Activated CD4-positive, alpha-beta T cell treated with anti-CD3 and anti-CD28 coated beads for 1 hour (primary cell): ENCODE measurements around the gene TTLL13.
"Not testable (repeated sequence)": the region's sequence is repeated elsewhere in the genome, so short reads cannot be mapped to it uniquely, and the experiment has no call there.

ENCODE experiments used
- DNase-seq: peaks from one replicate; pipeline ENCODE4 v3.0.0-alpha.2; 2020

The TTLL13 gene

DNA sequence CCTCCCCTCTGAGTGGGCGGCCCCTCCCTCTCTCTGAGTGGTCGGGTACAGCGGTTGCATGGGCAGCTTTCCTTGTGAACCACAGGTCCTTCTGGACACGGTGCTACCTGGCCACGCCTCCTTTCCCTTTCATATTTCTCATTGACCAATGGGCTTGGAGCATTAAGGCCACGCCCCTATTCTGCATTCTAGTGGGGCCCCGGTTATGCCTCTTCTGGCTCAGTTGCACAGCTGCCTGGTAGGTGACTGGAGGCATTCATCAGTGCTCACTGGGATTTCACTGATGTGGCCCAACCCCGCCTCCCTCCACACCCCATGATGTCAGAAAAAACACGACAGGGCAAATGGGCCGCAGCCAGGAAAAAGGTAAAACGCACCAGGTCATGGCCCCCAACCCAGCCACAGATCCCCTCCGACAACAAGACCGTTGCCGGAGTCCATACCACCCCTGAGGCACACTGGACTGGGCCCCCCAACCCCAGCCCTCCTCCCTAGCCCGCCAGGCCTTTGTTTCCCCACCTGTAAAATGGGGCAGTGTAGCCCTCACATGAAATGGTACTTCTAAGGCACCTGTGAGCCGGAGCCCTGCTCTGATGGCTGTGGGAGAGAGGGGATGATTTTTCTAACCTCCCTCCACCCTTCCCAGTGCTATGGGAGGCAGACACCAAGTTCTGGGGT lies 42.5 kb downstream of the TTLL13 start:
- DNase-seq: no peak

- DNase-seq: peak; percentile 51
Observed at GRCh38 chr15:90293040-90293810, 43.9 kb downstream of the TTLL13 start.

GRCh38 chr15:90294159-90294558 lies 44.8 kb downstream of the TTLL13 start:
- DNase-seq: no peak

DNA sequence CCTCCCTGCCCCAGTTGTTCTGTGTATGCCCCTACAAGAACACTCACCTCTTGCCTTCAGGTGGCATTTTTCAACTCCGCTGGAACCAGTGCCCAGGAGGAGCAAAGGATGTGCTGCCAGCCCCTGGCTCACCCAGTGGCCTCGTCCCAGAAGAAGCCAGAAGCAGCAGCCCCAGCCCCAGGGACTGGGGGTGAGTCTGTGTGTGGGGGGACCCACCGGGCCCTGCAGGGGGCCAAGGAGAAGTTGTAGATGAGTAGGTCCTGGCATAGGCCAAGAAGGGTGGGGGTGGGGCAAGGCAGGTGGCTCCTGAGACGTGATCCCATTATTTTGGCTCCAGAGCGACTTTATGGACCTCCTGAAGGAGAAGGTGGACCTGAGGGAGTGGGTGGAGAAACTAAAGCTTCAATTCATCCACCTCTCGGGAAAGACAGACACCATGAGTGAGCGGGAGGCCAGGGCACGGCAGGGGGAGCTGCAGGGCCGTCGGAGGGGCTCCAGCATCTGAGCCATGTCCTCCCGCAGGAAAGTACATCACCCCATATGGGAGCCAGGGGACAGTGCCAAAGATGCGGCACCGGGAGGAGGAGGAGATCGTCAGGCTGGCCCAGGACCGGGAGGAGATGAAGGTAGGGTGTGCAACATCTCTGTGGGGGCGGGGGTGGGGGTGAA lies 45.4 kb downstream of the TTLL13 start:
- DNase-seq: no peak

GRCh38 chr15:90295270-90295648 lies 45.9 kb downstream of the TTLL13 start:
- DNase-seq: no peak

DNA sequence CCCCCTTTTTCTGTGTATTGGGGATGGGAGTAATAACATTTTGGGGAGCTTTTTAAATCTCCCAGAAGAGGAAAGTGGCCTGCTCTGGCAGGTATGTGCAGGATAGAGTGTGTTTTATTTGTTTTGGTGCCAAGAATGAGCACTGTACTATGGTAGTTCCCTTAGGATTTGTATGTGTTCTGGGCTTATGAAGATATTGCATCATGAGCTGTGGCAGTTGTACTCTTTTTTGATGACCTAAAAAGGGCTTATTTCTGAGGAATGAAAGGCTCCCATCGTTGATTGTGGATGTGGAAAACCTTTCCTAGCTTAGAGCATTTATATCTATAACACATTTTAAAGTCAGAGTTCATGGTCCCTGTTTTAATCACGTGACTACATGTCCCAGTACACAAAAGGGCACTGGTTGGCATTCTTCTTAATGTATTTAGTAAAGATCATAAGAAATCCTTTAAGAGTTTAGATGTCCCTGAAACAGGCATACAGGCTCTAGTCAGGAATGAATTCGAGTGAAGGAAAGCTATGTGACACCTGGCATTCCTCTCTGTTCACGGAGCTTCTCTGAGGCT lies 47.0 kb downstream of the TTLL13 start:
- not testable (repeated sequence) for DNase-seq

GRCh38 chr15:90297021-90297420 lies 47.7 kb downstream of the TTLL13 start:
- no peak for DNase-seq

DNA sequence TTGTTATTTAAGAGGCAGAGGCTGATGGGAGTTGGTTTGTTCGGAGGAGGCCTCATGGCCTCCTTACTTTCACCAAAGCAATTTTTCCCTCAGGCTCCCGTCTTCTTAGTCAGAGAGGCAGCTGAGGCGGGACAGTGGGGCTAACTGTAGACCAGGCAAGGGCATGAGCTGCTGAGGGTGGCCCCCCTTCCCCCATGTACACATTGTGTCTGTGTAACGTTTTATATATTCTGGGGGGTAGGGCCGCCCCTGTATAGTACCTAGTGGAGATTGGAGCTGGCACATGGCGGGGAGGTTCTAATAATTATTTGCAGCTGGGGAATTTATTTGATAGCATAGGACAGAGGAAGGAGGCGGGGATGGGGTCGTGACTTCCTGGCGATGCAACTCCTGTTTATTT lies 51.2 kb downstream of the TTLL13 start:
- DNase-seq: no peak

DNA sequence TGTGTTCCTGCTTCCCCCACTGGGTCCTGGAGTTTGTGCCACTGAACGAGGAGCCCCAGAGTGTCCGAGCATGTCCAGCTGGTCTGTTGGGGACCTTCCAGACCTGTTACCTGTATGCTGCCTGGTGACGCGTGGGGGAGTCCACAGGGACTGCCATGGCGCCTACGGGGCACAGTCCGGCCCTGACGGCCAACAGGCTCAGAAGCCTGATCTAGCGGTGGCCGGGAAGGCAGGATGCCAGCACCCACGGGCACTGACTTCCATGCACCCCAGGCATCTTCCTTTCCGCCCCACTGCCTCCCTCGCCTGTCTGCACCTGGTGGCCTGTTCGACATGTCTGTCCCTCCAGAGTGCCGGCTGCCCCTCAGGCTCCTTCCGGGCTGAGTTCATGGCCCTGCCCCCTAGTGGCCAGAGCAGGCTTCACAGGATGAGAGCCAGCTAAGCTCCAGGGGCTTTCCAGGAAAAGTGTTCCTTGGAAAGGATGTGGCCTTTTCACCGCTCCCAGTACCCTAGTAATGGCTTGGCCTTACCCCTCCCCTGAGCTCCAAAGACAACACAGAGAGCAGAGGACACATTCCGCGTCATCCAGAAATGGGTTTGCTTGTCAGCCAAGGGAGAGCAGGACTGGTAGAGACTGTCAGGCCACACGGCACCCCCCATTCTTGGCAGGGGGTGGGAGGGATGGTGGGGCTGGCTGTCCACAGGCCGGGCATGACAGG lies 51.8 kb downstream of the TTLL13 start:
- peak; percentile 22 for DNase-seq

DNA sequence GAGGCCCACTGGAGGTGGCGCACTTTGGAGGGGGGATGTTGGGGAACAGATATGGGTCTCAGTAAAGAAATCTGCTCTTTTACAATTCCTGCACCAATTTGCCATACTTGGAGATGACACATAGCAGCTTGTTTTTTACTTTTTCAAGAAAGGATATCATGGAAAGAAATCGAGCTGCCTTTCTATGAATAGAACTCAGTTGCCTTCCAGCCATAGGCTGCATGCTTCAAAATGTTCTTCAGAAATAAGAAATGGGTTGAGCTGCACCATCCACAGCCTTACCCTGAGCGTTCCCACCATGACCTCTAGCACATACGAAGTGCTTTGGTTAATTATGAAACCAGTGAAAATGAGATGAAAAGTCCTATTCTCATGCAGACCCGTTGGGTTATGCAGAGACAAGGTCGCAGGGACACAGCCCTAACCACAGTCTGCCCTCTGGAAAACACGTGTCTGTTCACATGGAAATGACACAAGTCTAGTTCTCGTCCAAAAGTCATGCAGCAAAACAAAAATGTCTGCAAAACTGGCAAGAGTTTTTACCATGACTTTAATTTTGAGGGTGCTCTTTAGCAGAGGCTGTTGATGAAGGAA lies 52.4 kb downstream of the TTLL13 start:
- DNase-seq: no peak

- not testable (repeated sequence) for DNase-seq
Observed at GRCh38 chr15:90305355-90305754, 56.0 kb downstream of the TTLL13 start.

GRCh38 chr15:90305932-90306331 lies 56.6 kb downstream of the TTLL13 start:
- DNase-seq: no peak

GRCh38 chr15:90306560-90306959 lies 57.2 kb downstream of the TTLL13 start:
- no peak for DNase-seq

GRCh38 chr15:90307661-90308060 lies 58.3 kb downstream of the TTLL13 start:
- DNase-seq: no peak

DNA sequence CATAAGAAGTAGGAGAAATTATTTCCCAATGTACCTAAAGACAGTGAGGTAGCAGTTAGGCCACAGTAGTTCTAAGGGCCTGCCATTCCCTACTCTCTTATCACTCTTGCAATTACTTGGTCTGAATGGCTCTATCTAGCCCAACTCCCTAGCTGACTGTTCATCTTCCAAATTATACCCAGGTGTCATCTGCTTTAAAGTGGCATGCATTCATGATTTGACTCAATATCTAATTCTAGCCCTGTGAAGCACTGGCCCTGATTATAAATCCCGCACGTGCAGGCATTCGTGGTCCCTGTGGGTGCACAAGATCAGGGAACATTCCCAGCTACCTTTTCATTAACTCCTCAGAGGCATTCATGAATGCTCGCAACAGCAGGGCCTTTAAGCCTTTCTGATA lies 59.7 kb downstream of the TTLL13 start:
- no peak for DNase-seq
